SU-DHL-6 (cell line): ENCODE results near the gene GSTO2.

Source experiments
- EZH2phosphoT487 ChIP-seq: fragments of 200-600 bp; sonication (generic), shearing (Covaris generic); conservative IDR thresholded peaks from 2 replicates; pipeline ENCODE4 v1.6.1; 2018; ENCODE audit warnings: mild to moderate bottlenecking, antibody characterized with exemption, low read length, moderate library complexity, mixed read lengths
- TF ChIP-seq, protein P1 (sequence below): fragments of 200-600 bp; sonication (generic); IDR thresholded peaks from one replicate; pipeline ENCODE4 v1.5.1; 2017; ENCODE audit warnings: antibody characterized with exemption, mild to moderate bottlenecking, low read length, moderate library complexity; ENCODE audit not compliant: insufficient read depth, poor library complexity, severe bottlenecking

GRCh38 chr10:104254493-104255310 lies 14.3 kb upstream of the GSTO2 start, which contains the start of gene GSTO1:
- TF ChIP-seq, protein P1, sequence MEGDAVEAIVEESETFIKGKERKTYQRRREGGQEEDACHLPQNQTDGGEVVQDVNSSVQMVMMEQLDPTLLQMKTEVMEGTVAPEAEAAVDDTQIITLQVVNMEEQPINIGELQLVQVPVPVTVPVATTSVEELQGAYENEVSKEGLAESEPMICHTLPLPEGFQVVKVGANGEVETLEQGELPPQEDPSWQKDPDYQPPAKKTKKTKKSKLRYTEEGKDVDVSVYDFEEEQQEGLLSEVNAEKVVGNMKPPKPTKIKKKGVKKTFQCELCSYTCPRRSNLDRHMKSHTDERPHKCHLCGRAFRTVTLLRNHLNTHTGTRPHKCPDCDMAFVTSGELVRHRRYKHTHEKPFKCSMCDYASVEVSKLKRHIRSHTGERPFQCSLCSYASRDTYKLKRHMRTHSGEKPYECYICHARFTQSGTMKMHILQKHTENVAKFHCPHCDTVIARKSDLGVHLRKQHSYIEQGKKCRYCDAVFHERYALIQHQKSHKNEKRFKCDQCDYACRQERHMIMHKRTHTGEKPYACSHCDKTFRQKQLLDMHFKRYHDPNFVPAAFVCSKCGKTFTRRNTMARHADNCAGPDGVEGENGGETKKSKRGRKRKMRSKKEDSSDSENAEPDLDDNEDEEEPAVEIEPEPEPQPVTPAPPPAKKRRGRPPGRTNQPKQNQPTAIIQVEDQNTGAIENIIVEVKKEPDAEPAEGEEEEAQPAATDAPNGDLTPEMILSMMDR: no peak
- TF ChIP-seq EZH2phosphoT487: no peak
